Left kidney (tissue), 1 donor: ENCODE measurements around the gene GPSM1. TPM values are rescaled to one million over a fixed set of nuclear protein-coding genes. Genes with fewer than 3 reads are reported as not detected.

ENCODE experiments used
- polyA plus RNA-seq: library from polyadenylated mRNA; unstranded; fragments of 120-200 nt; gene quantifications from one replicate; pipeline ENCODE4 v1.2.1, GENCODE V29; 2013; ENCODE audit not compliant: insufficient read length

The GPSM1 gene
- polyA plus RNA-seq, 1 donor = 27.4 TPM

Other genes with a start within 250 kb of the GPSM1 start
- gene NACC2, start 232.2 kb upstream of the GPSM1 start, polyA plus RNA-seq = 7.0 TPM
- gene TMEM250, start 208.7 kb upstream of the GPSM1 start, polyA plus RNA-seq = 14.0 TPM
- gene LHX3, start 122.4 kb upstream of the GPSM1 start, polyA plus RNA-seq = not detected
- gene QSOX2, start 81.7 kb upstream of the GPSM1 start, polyA plus RNA-seq = 18.6 TPM
- 2.2 TPM for gene CCDC187, start 23.4 kb upstream of the GPSM1 start, polyA plus RNA-seq
- gene DNLZ, start 36.2 kb downstream of the GPSM1 start, polyA plus RNA-seq = 4.3 TPM
- gene CARD9, start 46.1 kb downstream of the GPSM1 start, polyA plus RNA-seq = 1.8 TPM
- gene SNAPC4, start 72.6 kb downstream of the GPSM1 start, polyA plus RNA-seq = 13.6 TPM
- gene ENTR1, start 83.1 kb downstream of the GPSM1 start, polyA plus RNA-seq = 59.1 TPM
- gene PMPCA, start 83.1 kb downstream of the GPSM1 start, polyA plus RNA-seq = 69.4 TPM
- gene INPP5E, start 112.3 kb downstream of the GPSM1 start, polyA plus RNA-seq = 12.6 TPM
- 68.5 TPM for gene SEC16A, start 155.5 kb downstream of the GPSM1 start, polyA plus RNA-seq
- gene NOTCH1, start 218.5 kb downstream of the GPSM1 start, polyA plus RNA-seq = 26.4 TPM